Neural cell (in vitro differentiated cells): ENCODE data around the gene GFI1.

Source experiments
- EP300 ChIP-seq: fragments of 450-650 bp; conservative IDR thresholded peaks from 2 replicates; pipeline ENCODE4 v1.6.1; 2014; ENCODE audit warnings: antibody characterized with exemption, mild to moderate bottlenecking, moderate library complexity; ENCODE audit not compliant: poor library complexity, severe bottlenecking
- EZH2 ChIP-seq: fragments of 200-600, 300-800 bp; shearing (Covaris generic), sonication (generic); IDR thresholded peaks from 2 replicates; pipeline ENCODE4 v1.6.1; 2014; ENCODE audit warnings: antibody characterized with exemption, low read length, borderline replicate concordance, mild to moderate bottlenecking; ENCODE audit not compliant: insufficient read depth, poor library complexity, severe bottlenecking
- POLR2AphosphoS5 ChIP-seq: IDR thresholded peaks from 2 replicates; pipeline ENCODE4 v1.6.1; 2012
- RAD21 ChIP-seq: fragments of 450-650 bp; conservative IDR thresholded peaks from 2 replicates; pipeline ENCODE4 v1.6.1; 2014; ENCODE audit warnings: antibody characterized with exemption, mild to moderate bottlenecking, moderate library complexity
- SMC3 ChIP-seq: fragments of 450-650 bp; conservative IDR thresholded peaks from 2 replicates; pipeline ENCODE4 v1.6.1; 2014; ENCODE audit warnings: antibody characterized with exemption, mild to moderate bottlenecking, moderate library complexity; ENCODE audit not compliant: poor library complexity
- TF ChIP-seq, protein P1 (sequence below): fragments of 450-650 bp; IDR thresholded peaks from 2 replicates; pipeline ENCODE4 v1.5.1; 2014; ENCODE audit warnings: antibody characterized with exemption, mild to moderate bottlenecking, moderate library complexity; ENCODE audit not compliant: poor library complexity, severe bottlenecking

DNA sequence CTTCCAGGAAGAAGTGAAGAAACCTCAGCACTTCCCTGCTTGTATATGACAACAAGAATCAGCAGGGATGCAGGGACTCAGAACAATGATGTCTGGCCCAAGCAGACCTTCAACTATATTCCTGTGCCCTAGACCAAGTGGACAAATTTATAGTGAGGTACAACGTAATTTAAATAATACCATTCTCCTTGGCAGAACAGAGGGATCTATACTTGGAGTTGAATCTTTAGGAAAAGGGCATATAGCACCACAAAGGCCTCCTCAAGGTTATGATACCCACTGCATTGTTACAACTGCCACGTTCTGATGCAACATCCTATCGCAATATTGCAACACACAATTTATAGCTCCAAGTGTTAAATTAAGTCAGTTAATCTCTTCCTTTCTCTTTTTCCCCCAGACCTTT lies 29.1 kb upstream of the GFI1 start:
- TF ChIP-seq, protein P1, sequence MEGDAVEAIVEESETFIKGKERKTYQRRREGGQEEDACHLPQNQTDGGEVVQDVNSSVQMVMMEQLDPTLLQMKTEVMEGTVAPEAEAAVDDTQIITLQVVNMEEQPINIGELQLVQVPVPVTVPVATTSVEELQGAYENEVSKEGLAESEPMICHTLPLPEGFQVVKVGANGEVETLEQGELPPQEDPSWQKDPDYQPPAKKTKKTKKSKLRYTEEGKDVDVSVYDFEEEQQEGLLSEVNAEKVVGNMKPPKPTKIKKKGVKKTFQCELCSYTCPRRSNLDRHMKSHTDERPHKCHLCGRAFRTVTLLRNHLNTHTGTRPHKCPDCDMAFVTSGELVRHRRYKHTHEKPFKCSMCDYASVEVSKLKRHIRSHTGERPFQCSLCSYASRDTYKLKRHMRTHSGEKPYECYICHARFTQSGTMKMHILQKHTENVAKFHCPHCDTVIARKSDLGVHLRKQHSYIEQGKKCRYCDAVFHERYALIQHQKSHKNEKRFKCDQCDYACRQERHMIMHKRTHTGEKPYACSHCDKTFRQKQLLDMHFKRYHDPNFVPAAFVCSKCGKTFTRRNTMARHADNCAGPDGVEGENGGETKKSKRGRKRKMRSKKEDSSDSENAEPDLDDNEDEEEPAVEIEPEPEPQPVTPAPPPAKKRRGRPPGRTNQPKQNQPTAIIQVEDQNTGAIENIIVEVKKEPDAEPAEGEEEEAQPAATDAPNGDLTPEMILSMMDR = no peak
- TF ChIP-seq EP300 (no peak), EZH2 (no peak), POLR2AphosphoS5 (no peak), RAD21 (no peak), SMC3 (no peak)
